ENCODE measurements around the gene UMPS. TPM values are rescaled to one million over a fixed set of nuclear protein-coding genes. Genes with fewer than 3 reads are reported as not detected.
"Not testable (repeated sequence)": the region's sequence is repeated elsewhere in the genome, so short reads cannot be mapped to it uniquely, and the experiment has no call there.

UMPS gene
- total RNA-seq, 1 donor from 2014 or later, result 50.3 TPM

DNA sequence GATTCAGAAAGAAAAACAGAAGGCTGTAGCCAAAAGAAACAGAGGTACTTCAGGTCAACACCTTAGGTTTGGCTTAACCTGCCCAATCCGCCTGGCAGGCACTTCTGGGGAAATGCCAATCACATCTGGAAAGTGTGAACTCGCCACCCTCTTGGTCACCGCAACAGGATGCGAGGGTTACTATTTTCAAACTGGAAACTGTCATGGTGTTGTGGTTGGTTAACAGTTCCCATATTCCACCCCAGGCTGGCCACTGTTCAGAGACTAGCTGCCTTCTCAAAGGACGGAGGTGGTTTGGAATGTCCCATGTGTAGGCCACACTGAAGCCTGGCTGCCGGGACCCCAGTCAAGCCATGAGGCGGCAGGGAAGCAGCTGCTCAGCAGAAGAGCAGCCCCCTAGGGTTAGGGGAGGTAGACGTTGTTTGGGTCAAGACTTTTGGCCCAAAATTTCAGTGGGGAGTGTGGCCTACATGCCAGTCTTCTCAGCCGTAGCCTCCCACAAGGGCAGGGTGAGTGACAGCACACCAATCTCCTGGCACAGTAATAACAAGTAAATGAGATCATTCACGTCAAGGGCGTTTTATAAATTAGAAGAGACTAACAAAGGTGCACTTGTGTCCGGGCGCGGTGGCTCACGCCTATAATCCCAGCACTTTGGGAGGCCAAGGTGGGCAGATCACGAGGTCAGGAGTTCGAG, 54.6 kb downstream of the UMPS start:
- no peak for DNase-seq (ENCODE audit: low spot score, unreplicated experiment)
- Mint-ChIP-seq H3K27me3 (no peaks in the 10 kb centered on the region), H3K36me3 (ENCODE audit: insufficient read depth) (peaks cover 6% of the 10 kb centered on the region), H3K4me1 (ENCODE audit: low read depth) (no peaks in the 10 kb centered on the region), H3K27ac (no peak overlapping the region), H3K4me3 (ENCODE audit: low read depth) (no peak overlapping the region), H3K9me3 (ENCODE audit: low read depth) (no peaks in the 10 kb centered on the region)
- TF ChIP-seq, protein P1, sequence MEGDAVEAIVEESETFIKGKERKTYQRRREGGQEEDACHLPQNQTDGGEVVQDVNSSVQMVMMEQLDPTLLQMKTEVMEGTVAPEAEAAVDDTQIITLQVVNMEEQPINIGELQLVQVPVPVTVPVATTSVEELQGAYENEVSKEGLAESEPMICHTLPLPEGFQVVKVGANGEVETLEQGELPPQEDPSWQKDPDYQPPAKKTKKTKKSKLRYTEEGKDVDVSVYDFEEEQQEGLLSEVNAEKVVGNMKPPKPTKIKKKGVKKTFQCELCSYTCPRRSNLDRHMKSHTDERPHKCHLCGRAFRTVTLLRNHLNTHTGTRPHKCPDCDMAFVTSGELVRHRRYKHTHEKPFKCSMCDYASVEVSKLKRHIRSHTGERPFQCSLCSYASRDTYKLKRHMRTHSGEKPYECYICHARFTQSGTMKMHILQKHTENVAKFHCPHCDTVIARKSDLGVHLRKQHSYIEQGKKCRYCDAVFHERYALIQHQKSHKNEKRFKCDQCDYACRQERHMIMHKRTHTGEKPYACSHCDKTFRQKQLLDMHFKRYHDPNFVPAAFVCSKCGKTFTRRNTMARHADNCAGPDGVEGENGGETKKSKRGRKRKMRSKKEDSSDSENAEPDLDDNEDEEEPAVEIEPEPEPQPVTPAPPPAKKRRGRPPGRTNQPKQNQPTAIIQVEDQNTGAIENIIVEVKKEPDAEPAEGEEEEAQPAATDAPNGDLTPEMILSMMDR (IDR thresholded peaks at IDR 0.05; ENCODE audit: unreplicated experiment), result no peak

DNA sequence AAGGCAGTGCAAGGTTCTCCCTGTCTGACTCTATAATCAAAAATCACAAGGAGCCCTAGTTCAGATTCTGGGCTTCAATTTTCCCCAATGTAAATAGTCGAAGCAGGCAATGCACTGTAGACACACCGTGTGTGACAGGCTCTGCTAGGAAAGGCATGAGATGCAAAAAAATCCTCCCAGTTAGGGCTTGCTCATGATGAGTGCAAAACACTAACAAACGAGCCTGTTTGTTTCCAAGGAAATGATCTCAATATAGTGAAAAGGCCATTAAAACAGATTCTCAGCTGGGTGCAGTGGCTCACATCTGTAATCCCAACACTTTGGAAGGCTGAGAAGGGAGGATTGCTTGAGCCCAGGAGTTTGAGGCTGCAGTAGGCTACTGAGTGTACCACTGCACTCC, 55.7 kb downstream of the UMPS start:
- Mint-ChIP-seq H3K4me3 (ENCODE audit: low read depth) (no peak overlapping the region), H3K27me3 (no peaks in the 10 kb centered on the region), H3K4me1 (ENCODE audit: low read depth) (no peaks in the 10 kb centered on the region), H3K27ac (no peak overlapping the region), H3K9me3 (ENCODE audit: low read depth) (peaks cover 5% of the 10 kb centered on the region), H3K36me3 (ENCODE audit: insufficient read depth) (peaks cover 10% of the 10 kb centered on the region)
- TF ChIP-seq, protein P1 (IDR thresholded peaks at IDR 0.05; ENCODE audit: unreplicated experiment), result no peak
- no peak for DNase-seq (ENCODE audit: low spot score, unreplicated experiment)

DNA sequence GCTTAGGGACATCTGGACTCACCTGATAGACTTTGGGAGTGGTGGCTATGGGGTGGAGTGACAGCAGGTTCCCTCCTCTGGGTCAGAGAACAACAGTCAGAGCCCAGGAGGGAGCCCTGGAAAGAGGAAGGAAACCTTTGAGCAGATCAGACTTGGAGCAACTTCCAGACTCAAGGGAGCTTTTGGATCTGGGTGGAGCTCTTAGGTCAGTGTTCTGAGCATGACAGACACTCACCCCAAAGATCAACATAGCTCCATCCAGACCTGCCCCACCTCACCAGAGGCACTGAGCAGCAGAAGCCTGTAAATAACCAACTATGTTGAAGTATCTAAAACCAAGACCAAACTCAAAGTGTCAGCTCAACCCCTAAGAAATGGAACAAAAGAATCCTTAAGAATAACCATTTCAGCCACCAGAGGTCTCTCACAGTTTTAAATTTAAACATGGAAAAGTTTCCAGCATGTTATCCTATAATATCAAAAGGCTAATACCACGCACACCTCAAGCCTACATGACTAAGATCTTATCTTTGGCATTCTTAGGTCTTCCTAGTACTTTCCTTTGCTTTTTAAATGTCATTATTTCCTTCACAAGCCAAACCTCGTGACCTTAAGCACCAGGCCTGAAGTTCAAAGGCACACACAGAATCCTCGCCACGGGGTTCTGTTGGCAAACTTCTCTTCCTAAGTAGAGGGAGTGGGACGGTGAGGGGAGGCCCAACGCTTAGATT, 56.4 kb downstream of the UMPS start:
- no peaks in the 10 kb centered on the region for H3K4me1 Mint-ChIP-seq (ENCODE audit: low read depth)
- H3K9me3 Mint-ChIP-seq (ENCODE audit: low read depth), result peaks cover 5% of the 10 kb centered on the region
- TF ChIP-seq, protein P1 (IDR thresholded peaks at IDR 0.05; ENCODE audit: unreplicated experiment), result peak; percentile 28
- H3K4me3 Mint-ChIP-seq (ENCODE audit: low read depth), result no peak overlapping the region
- peaks cover 10% of the 10 kb centered on the region for H3K36me3 Mint-ChIP-seq (ENCODE audit: insufficient read depth)
- no peak for DNase-seq (ENCODE audit: low spot score, unreplicated experiment)
- no peaks in the 10 kb centered on the region for H3K27me3 Mint-ChIP-seq
- H3K27ac Mint-ChIP-seq, result no peak overlapping the region

DNA sequence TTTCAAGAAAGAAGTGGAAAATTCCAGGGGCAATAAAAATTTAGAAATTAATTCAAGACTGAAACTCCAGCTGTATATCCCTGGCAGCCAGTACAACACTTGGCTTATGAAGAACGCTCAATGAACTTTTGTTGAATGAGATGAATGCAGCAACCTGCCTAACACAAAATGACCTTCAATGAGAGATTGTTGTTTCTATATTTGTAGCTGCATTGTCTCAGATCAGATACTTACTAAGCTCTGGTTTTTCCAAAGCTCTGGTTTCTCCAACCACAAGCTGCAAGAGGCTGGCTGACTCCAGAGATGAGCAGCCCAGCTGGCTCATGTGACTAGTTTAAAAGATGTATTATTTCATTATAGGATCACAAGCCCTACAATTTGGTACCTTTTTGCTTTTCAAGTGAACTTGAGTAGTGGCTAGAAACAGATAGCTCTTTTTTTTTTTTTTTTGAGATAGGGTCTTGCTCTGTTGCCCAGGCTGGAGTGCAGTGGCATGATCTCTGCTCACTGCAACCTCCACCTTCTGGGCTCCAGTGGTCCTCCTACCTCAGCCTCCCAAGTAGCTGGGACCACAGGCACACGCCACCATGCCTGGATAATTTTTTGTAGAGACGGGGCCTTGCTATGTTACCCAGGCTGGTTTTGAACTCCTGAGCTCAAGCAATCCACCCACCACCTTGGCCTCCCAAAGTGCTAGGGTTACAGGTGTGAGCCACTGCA, 57.4 kb downstream of the UMPS start:
- H3K27ac Mint-ChIP-seq, result no peak overlapping the region
- H3K4me1 Mint-ChIP-seq (ENCODE audit: low read depth), result no peaks in the 10 kb centered on the region
- DNase-seq (ENCODE audit: low spot score, unreplicated experiment), result no peak
- H3K36me3 Mint-ChIP-seq (ENCODE audit: insufficient read depth), result peaks cover 13% of the 10 kb centered on the region
- peaks cover 5% of the 10 kb centered on the region for H3K9me3 Mint-ChIP-seq (ENCODE audit: low read depth)
- H3K27me3 Mint-ChIP-seq, result no peaks in the 10 kb centered on the region
- TF ChIP-seq, protein P1 (IDR thresholded peaks at IDR 0.05; ENCODE audit: unreplicated experiment), result no peak
- no peak overlapping the region for H3K4me3 Mint-ChIP-seq (ENCODE audit: low read depth)

DNA sequence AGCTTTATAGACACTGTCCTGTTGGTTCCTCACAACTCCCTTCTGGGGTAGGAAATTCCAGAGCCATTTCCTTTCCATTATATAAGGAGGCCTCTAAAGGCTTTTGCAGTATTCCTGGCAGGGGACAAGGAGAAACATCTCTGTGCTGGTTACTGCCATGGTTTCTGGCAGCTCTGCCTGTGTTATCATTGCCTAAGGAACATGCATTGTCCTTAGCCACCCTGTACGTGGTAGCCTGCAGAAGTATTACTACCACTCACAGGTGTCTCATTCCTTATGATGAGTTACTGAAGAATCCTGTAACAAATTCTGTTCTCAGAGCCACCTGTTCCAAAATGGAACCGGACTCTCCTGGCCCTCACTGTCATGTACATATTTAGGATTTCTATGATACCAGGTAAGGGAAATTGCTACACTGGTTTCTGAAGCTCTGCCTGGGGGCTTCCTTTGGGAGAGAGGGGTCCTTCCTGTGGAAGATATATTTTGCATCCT, 58.0 kb downstream of the UMPS start:
- H3K36me3 Mint-ChIP-seq (ENCODE audit: insufficient read depth), result peaks cover 16% of the 10 kb centered on the region
- TF ChIP-seq, protein P1 (IDR thresholded peaks at IDR 0.05; ENCODE audit: unreplicated experiment), result no peak
- no peak overlapping the region for H3K27ac Mint-ChIP-seq

DNA sequence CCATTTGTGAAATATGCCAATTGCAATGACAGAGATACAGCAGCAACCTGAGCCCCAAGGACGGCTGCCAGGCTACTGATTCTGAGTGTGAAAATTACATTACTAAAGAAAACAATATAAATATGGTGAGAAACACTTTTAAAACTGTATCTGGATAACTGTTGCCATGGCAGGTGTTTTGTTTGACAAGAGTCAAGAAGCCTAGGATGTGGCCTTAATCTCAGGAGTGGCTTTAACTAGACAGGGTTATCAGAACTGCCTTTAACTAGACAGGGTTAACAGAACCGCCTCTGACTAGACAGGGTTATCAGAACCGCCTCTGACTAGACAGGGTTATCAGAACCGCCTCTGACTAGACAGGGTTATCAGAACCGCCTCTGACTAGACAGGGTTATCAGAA, 58.9 kb downstream of the UMPS start:
- not testable (repeated sequence) for H3K27me3 Mint-ChIP-seq; H3K27ac Mint-ChIP-seq; H3K4me1 Mint-ChIP-seq (ENCODE audit: low read depth); H3K9me3 Mint-ChIP-seq (ENCODE audit: low read depth); H3K4me3 Mint-ChIP-seq (ENCODE audit: low read depth); DNase-seq (ENCODE audit: low spot score, unreplicated experiment)
- H3K36me3 Mint-ChIP-seq (ENCODE audit: insufficient read depth), result peaks cover 16% of the 10 kb centered on the region

More for the DNA sequence above, 58.0 kb downstream of the UMPS start:
- Mint-ChIP-seq H3K9me3 (ENCODE audit: low read depth) (peaks cover 5% of the 10 kb centered on the region), H3K27me3 (no peaks in the 10 kb centered on the region), H3K4me1 (ENCODE audit: low read depth) (no peaks in the 10 kb centered on the region), H3K4me3 (ENCODE audit: low read depth) (no peak overlapping the region)
- DNase-seq (ENCODE audit: low spot score, unreplicated experiment), result no peak

Measured in progenitor cell of endocrine pancreas (in vitro differentiated cells).